Neural cell (in vitro differentiated cells): ENCODE results near the gene PCDH9. TPM values are rescaled to one million over a fixed set of nuclear protein-coding genes. Genes with fewer than 3 reads are reported as not detected.

Experiments used
- H2AFZ ChIP-seq: fragments of 200-600, 300-800 bp; sonication (generic), shearing (Covaris generic); 2 replicates; pipeline ENCODE4 v1.6.0; 2014; ENCODE audit warnings: low read depth, mild to moderate bottlenecking, antibody characterized with exemption, low read length, moderate library complexity
- H3F3A ChIP-seq: fragments of 200-600 bp; shearing (Covaris generic); 2 replicates; pipeline ENCODE4 v1.6.1; 2016; ENCODE audit warnings: mild to moderate bottlenecking, moderate library complexity, mixed read lengths, antibody characterized with exemption, low read length; ENCODE audit not compliant: insufficient read depth, poor library complexity, severe bottlenecking
- H3K27ac ChIP-seq: fragments of 200-600, 300-800 bp; sonication (generic), shearing (Covaris generic); 2 replicates; pipeline ENCODE4 v1.5.1; 2014; ENCODE audit warnings: mild to moderate bottlenecking, low read length, moderate library complexity
- H3K27me3 ChIP-seq: fragments of 300-800, 200-600 bp; sonication (generic), shearing (Covaris generic); 2 replicates; pipeline ENCODE4 v1.6.0; 2014; ENCODE audit warnings: mild to moderate bottlenecking, low read depth, low read length, moderate library complexity; ENCODE audit not compliant: insufficient read depth
- H3K36me3 ChIP-seq: fragments of 300-800, 200-600 bp; sonication (generic), shearing (Covaris generic); 2 replicates; pipeline ENCODE4 v1.5.1; 2014; ENCODE audit warnings: mild to moderate bottlenecking, antibody characterized with exemption, low read length, moderate library complexity; ENCODE audit not compliant: insufficient read depth
- H3K4me2 ChIP-seq: fragments of 300-800, 200-600 bp; sonication (generic), shearing (Covaris generic); 2 replicates; pipeline ENCODE4 v1.6.0; 2014; ENCODE audit warnings: mild to moderate bottlenecking, low read length
- H3K4me3 ChIP-seq: fragments of 300-800, 200-600 bp; sonication (generic), shearing (Covaris generic); 2 replicates; pipeline ENCODE4 v1.5.1; 2014; ENCODE audit warnings: mild to moderate bottlenecking, low read length, moderate library complexity
- H3K79me2 ChIP-seq: fragments of 200-600 bp; shearing (Covaris generic); replicated peaks from 2 replicates; pipeline ENCODE4 v1.6.0; 2014; ENCODE audit warnings: mild to moderate bottlenecking, low read length, moderate library complexity; ENCODE audit not compliant: insufficient read depth
- H3K9ac ChIP-seq: fragments of 300-800, 200-600 bp; sonication (generic), shearing (Covaris generic); 2 replicates; pipeline ENCODE4 v1.6.1; 2016; ENCODE audit warnings: mild to moderate bottlenecking, low read length, mixed read lengths
- H3K9me2 ChIP-seq: fragments of 200-600 bp; shearing (Covaris generic); 2 replicates; pipeline ENCODE4 v1.6.1; 2016; ENCODE audit warnings: mild to moderate bottlenecking, low read length, mixed read lengths; ENCODE audit not compliant: insufficient read depth
- H3K9me3 ChIP-seq: fragments of 200-600, 300-800 bp; sonication (generic), shearing (Covaris generic); 2 replicates; pipeline ENCODE4 v1.6.1; 2016; ENCODE audit warnings: mild to moderate bottlenecking, mixed run types, low read length, moderate library complexity, mixed read lengths
- H4K20me1 ChIP-seq: fragments of 200-600 bp; shearing (Covaris generic); 2 replicates; pipeline ENCODE4 v1.6.1; 2016; ENCODE audit warnings: mild to moderate bottlenecking, mixed run types; ENCODE audit not compliant: insufficient read depth
- CTCF ChIP-seq: fragments of 450-650 bp; IDR thresholded peaks from 2 replicates; pipeline ENCODE4 v1.5.1; 2014; ENCODE audit warnings: antibody characterized with exemption, mild to moderate bottlenecking, moderate library complexity; ENCODE audit not compliant: poor library complexity, severe bottlenecking
- EP300 ChIP-seq: fragments of 450-650 bp; conservative IDR thresholded peaks from 2 replicates; pipeline ENCODE4 v1.6.1; 2014; ENCODE audit warnings: antibody characterized with exemption, mild to moderate bottlenecking, moderate library complexity; ENCODE audit not compliant: poor library complexity, severe bottlenecking
- EZH2 ChIP-seq: fragments of 200-600, 300-800 bp; shearing (Covaris generic), sonication (generic); IDR thresholded peaks from 2 replicates; pipeline ENCODE4 v1.6.1; 2014; ENCODE audit warnings: antibody characterized with exemption, low read length, borderline replicate concordance, mild to moderate bottlenecking; ENCODE audit not compliant: insufficient read depth, poor library complexity, severe bottlenecking
- MXI1 ChIP-seq: fragments of 450-650 bp; conservative IDR thresholded peaks from 2 replicates; pipeline ENCODE4 v1.6.1; 2014; ENCODE audit warnings: antibody characterized with exemption, mild to moderate bottlenecking; ENCODE audit not compliant: poor library complexity, severe bottlenecking
- POLR2AphosphoS5 ChIP-seq: IDR thresholded peaks from 2 replicates; pipeline ENCODE4 v1.6.1; 2012
- RAD21 ChIP-seq: fragments of 450-650 bp; conservative IDR thresholded peaks from 2 replicates; pipeline ENCODE4 v1.6.1; 2014; ENCODE audit warnings: antibody characterized with exemption, mild to moderate bottlenecking, moderate library complexity
- REST ChIP-seq: IDR thresholded peaks from 2 replicates; pipeline ENCODE4 v1.6.1; 2012; ENCODE audit warnings: borderline replicate concordance
- SMC3 ChIP-seq: fragments of 450-650 bp; conservative IDR thresholded peaks from 2 replicates; pipeline ENCODE4 v1.6.1; 2014; ENCODE audit warnings: antibody characterized with exemption, mild to moderate bottlenecking, moderate library complexity; ENCODE audit not compliant: poor library complexity
- TAF1 ChIP-seq: IDR thresholded peaks from 2 replicates; pipeline ENCODE4 v1.6.1; 2012; ENCODE audit warnings: low read depth
- polyA plus RNA-seq: library from polyadenylated mRNA; depleted of rRNA; stranded (reverse); fragments of >200 nt; gene quantifications from 2 replicates; pipeline ENCODE4 v1.2.3, GENCODE V29; 2014

PCDH9 gene
- polyA plus RNA-seq, 1 donor from 2014 or later, result 4.6 TPM

GRCh38 chr13:66265371-66265770, 964.8 kb downstream of the PCDH9 start:
- Histone ChIP-seq H2AFZ (no peak overlapping the region), H3K4me3 (no peak overlapping the region), H3K27ac (no peak overlapping the region)

GRCh38 chr13:66264971-66265370, 965.2 kb downstream of the PCDH9 start:
- H3K27me3 ChIP-seq, result no peaks in the 10 kb centered on the region
- H3K36me3 ChIP-seq, result no peaks in the 10 kb centered on the region
- H3F3A ChIP-seq, result no peaks in the 10 kb centered on the region
- H3K9ac ChIP-seq, result no peak overlapping the region
- H3K9me3 ChIP-seq, result no peaks in the 10 kb centered on the region
- no peak overlapping the region for H3K4me3 ChIP-seq
- no peak overlapping the region for H3K27ac ChIP-seq
- TF ChIP-seq RAD21 (no peak), POLR2AphosphoS5 (no peak), CTCF (no peak), TAF1 (no peak), MXI1 (no peak), REST (no peak), SMC3 (no peak), EP300 (no peak), EZH2 (no peak)
- no peak overlapping the region for H2AFZ ChIP-seq
- H3K79me2 ChIP-seq, result no peaks in the 10 kb centered on the region
- no peak overlapping the region for H3K4me2 ChIP-seq
- H4K20me1 ChIP-seq, result no peaks in the 10 kb centered on the region
- no peaks in the 10 kb centered on the region for H3K9me2 ChIP-seq

More at GRCh38 chr13:66265371-66265770, 964.8 kb downstream of the PCDH9 start:
- Histone ChIP-seq H3K4me2 (no peak overlapping the region), H3K9me2 (no peaks in the 10 kb centered on the region), H3K36me3 (no peaks in the 10 kb centered on the region), H3K27me3 (no peaks in the 10 kb centered on the region), H3K9ac (no peak overlapping the region), H3F3A (no peaks in the 10 kb centered on the region), H3K79me2 (no peaks in the 10 kb centered on the region), H4K20me1 (no peaks in the 10 kb centered on the region), H3K9me3 (no peaks in the 10 kb centered on the region)
- TF ChIP-seq CTCF (peak; percentile 15), EZH2 (no peak)
